ENCODE measurements around the gene SHOC1.
"Not testable (repeated sequence)": the region's sequence is repeated elsewhere in the genome, so short reads cannot be mapped to it uniquely, and the experiment has no call there.

The SHOC1 gene

GRCh38 chr9:111794835-111795556, at the start of gene SHOC1:
TSS of gene SHOC1 (minus strand) at chr9:111794937. CDS start at chr9:111791418, 3,519 bp downstream.
- no peak for DNase-seq (ENCODE audit: low read depth in 2 of 2)

- DNase-seq (ENCODE audit: low read depth in 2 of 2), result no peak
Measured at GRCh38 chr9:111843971-111844370, 49.2 kb upstream of the SHOC1 start.

- no peak for DNase-seq (ENCODE audit: low read depth in 2 of 2)
Measured at GRCh38 chr9:111842313-111842712, 47.6 kb upstream of the SHOC1 start.

GRCh38 chr9:111840442-111840841, 45.7 kb upstream of the SHOC1 start:
- no peak for DNase-seq (ENCODE audit: low read depth in 2 of 2)

GRCh38 chr9:111839987-111840386, 45.2 kb upstream of the SHOC1 start:
- DNase-seq (ENCODE audit: low read depth in 2 of 2), result no peak

- no peak for DNase-seq (ENCODE audit: low read depth in 2 of 2)
Measured at GRCh38 chr9:111839387-111839786, 44.6 kb upstream of the SHOC1 start.

- DNase-seq (ENCODE audit: low read depth in 2 of 2), result no peak
Measured at GRCh38 chr9:111838439-111838838, 43.7 kb upstream of the SHOC1 start.

GRCh38 chr9:111836311-111836710, 41.6 kb upstream of the SHOC1 start:
- no peak for DNase-seq (ENCODE audit: low read depth in 2 of 2)

GRCh38 chr9:111833941-111834340, 39.2 kb upstream of the SHOC1 start:
- no peak for DNase-seq (ENCODE audit: low read depth in 2 of 2)

GRCh38 chr9:111832449-111832848, 37.7 kb upstream of the SHOC1 start:
- no peak for DNase-seq (ENCODE audit: low read depth in 2 of 2)

GRCh38 chr9:111831371-111832108, 36.8 kb upstream of the SHOC1 start:
- no peak for DNase-seq (ENCODE audit: low read depth in 2 of 2)

GRCh38 chr9:111828193-111828592, 33.5 kb upstream of the SHOC1 start:
- no peak for DNase-seq (ENCODE audit: low read depth in 2 of 2)

GRCh38 chr9:111825468-111826145, 30.9 kb upstream of the SHOC1 start:
- DNase-seq (ENCODE audit: low read depth in 2 of 2), result no peak

- DNase-seq (ENCODE audit: low read depth in 2 of 2), result no peak
Measured at GRCh38 chr9:111821006-111821528, 26.3 kb upstream of the SHOC1 start.

GRCh38 chr9:111819360-111819759, 24.6 kb upstream of the SHOC1 start:
- DNase-seq (ENCODE audit: low read depth in 2 of 2), result no peak

GRCh38 chr9:111815285-111816070, 20.7 kb upstream of the SHOC1 start:
- DNase-seq (ENCODE audit: low read depth in 2 of 2), result no peak

- DNase-seq (ENCODE audit: low read depth in 2 of 2), result no peak
Measured at GRCh38 chr9:111812337-111812736, 17.6 kb upstream of the SHOC1 start.

- DNase-seq (ENCODE audit: low read depth in 2 of 2), result no peak
Measured at GRCh38 chr9:111810908-111811307, 16.2 kb upstream of the SHOC1 start.

GRCh38 chr9:111810415-111810814, 15.7 kb upstream of the SHOC1 start:
- not testable (repeated sequence) for DNase-seq (ENCODE audit: low read depth in 2 of 2)

- DNase-seq (ENCODE audit: low read depth in 2 of 2), result no peak
Measured at GRCh38 chr9:111807197-111807596, 12.5 kb upstream of the SHOC1 start.

GRCh38 chr9:111806259-111806658, 11.5 kb upstream of the SHOC1 start:
- DNase-seq (ENCODE audit: low read depth in 2 of 2), result no peak

- DNase-seq (ENCODE audit: low read depth in 2 of 2), result no peak
Measured at GRCh38 chr9:111805830-111806241, 11.1 kb upstream of the SHOC1 start.
